NK-92 (cell line): ENCODE measurements around the gene DPY30.

ENCODE experiments used
- DNase-seq: peaks from one replicate; lab custom pipeline; 2025; ENCODE audit not compliant: unreplicated experiment; lab: John Stamatoyannopoulos, UW

The DPY30 gene

DNA sequence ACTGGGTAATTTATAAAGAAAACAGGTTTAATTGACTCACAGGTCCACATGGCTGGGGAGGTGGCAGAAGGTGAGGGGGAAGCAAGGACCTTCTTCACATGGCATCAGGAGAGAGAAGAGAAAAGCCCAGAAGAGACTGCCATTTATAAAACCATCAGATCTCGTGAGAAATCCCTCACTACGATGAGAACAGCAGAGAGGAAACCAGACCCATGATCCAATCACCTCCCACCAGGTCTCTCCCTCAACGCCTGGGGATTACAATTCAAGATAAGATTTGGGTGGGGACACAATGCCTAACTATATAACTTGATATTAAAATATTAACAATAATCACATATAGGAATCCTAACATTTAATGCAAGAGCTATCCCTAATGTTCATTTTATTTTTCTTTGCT, 60.6 kb downstream of the DPY30 start:
- no peak for DNase-seq

DNA sequence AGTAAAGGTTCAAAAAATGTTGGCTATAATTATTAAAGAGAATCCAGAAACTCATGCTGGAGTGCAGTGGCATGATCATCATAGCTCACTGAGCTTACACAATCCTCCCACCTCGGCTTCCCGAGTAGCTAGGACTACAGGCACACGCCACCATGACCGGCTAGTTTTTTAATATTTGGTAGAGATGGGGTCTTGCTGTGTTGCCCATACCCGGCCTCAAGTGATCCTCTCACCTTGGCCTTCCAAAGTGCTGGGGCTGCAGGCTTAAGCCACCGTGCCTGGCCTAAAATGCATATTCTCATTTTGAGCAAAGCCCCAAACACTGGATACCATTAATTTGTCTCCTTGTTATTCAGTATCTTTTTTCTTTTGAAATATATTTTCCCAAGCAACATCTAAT, 61.2 kb downstream of the DPY30 start:
- DNase-seq = no peak
